HG03571 (cell line): ENCODE measurements around the gene ANAPC16.
A peak's percentile ranks its signal among the peaks of the same experiment; 100 is the strongest.
"Not testable (repeated sequence)": the region's sequence is repeated elsewhere in the genome, so short reads cannot be mapped to it uniquely, and the experiment has no call there.

Experiments
- ATAC-seq: cut with Tn5 transposase; IDR thresholded peaks from one replicate; pipeline ENCODE4 v1.9.1; 2021; ENCODE audit not compliant: unreplicated experiment

Gene ANAPC16

GRCh38 chr10:72261784-72262404 is 46.1 kb downstream of the ANAPC16 start:
- peak; percentile 12 for ATAC-seq

- ATAC-seq: no peak
Measured at GRCh38 chr10:72263613-72264241, 47.9 kb downstream of the ANAPC16 start.

- ATAC-seq: no peak
Measured at GRCh38 chr10:72264536-72264935, 48.7 kb downstream of the ANAPC16 start.

GRCh38 chr10:72265508-72265907 is 49.7 kb downstream of the ANAPC16 start:
- ATAC-seq: no peak

- ATAC-seq: no peak
Measured at GRCh38 chr10:72265990-72266865, 50.4 kb downstream of the ANAPC16 start.

- no peak for ATAC-seq
Measured at GRCh38 chr10:72267381-72267780, 51.6 kb downstream of the ANAPC16 start.

- no peak for ATAC-seq
Measured at GRCh38 chr10:72267819-72268399, 52.1 kb downstream of the ANAPC16 start.

GRCh38 chr10:72268475-72269200 is 52.8 kb downstream of the ANAPC16 start:
- not testable (repeated sequence) for ATAC-seq

- no peak for ATAC-seq
Measured at GRCh38 chr10:72270607-72271281, 54.9 kb downstream of the ANAPC16 start.

GRCh38 chr10:72272689-72273409 is 57.0 kb downstream of the ANAPC16 start:
- ATAC-seq: peak; percentile 25

- ATAC-seq: peak; percentile 76
Measured at GRCh38 chr10:72273410-72274212, 57.8 kb downstream of the ANAPC16 start, which contains the start of gene DDIT4. Gene DDIT4, plus strand, starts transcription at chr10:72273924. Its CDS starts 293 bp downstream, at chr10:72274217.

- peak; percentile 1 for ATAC-seq
Measured at GRCh38 chr10:72274213-72274729, 58.5 kb downstream of the ANAPC16 start.

- ATAC-seq: no peak
Measured at GRCh38 chr10:72274730-72275350, 59.0 kb downstream of the ANAPC16 start.

GRCh38 chr10:72275351-72276012 is 59.7 kb downstream of the ANAPC16 start:
- ATAC-seq: no peak

- no peak for ATAC-seq
Measured at GRCh38 chr10:72276013-72276387, 60.2 kb downstream of the ANAPC16 start.

GRCh38 chr10:72276421-72277339 is 60.9 kb downstream of the ANAPC16 start:
- no peak for ATAC-seq
